Astrocyte of the cerebellum (primary cell): Measurements from ENCODE around the gene SIVA1.

Experiments used
- DNase-seq: peaks from one replicate; pipeline ENCODE4 v3.0.0-alpha.2; 2011; ENCODE audit warnings: low read depth
- H3K4me3 ChIP-seq: 2 replicates; pipeline ENCODE4 v1.5.1; 2011; ENCODE audit warnings: mild to moderate bottlenecking, low read depth, low read length, moderate library complexity
- CTCF ChIP-seq: IDR thresholded peaks from 2 replicates; pipeline ENCODE4 v1.5.1; 2012; ENCODE audit warnings: low read length, low read depth, moderate library complexity, mild to moderate bottlenecking; ENCODE audit errors: missing control alignments
- in situ Hi-C: cut with HindIII; loops from 2 replicates; pipeline ENCODE4 v1.10.0; 2017; ENCODE audit warnings: low sequenced_read_pairs

SIVA1 gene

GRCh38 chr14:104752735-104753527 lies at the start of gene SIVA1:
TSS of gene SIVA1 (plus strand) at chr14:104753147. CDS start at chr14:104753202, 55 bp downstream.
- in situ Hi-C loops = no loop called here
- DNase-seq = peak; percentile 97
- peak within 1 kb of the TSS; percentile 87 for H3K4me3 ChIP-seq
- no peak for TF ChIP-seq CTCF

GRCh38 chr14:104703269-104703668 lies 49.7 kb upstream of the SIVA1 start:
- no peak overlapping the region for H3K4me3 ChIP-seq
- in situ Hi-C loops = no loop called here
- no peak for DNase-seq
- TF ChIP-seq CTCF = no peak

GRCh38 chr14:104704252-104704651 lies 48.7 kb upstream of the SIVA1 start:
- TF ChIP-seq CTCF = no peak
- DNase-seq = no peak
- in situ Hi-C loops = no loop called here
- H3K4me3 ChIP-seq = no peak overlapping the region

- no peak overlapping the region for H3K4me3 ChIP-seq
- in situ Hi-C loops = no loop called here
- TF ChIP-seq CTCF = no peak
These were observed 47.5 kb upstream of the SIVA1 start for GRCh38 chr14:104705340-104706047.

GRCh38 chr14:104706733-104707607 lies 46.0 kb upstream of the SIVA1 start:
- no peak for TF ChIP-seq CTCF
- no peak overlapping the region for H3K4me3 ChIP-seq
- in situ Hi-C loops = no loop called here
- no peak for DNase-seq

More at GRCh38 chr14:104705340-104706047, 47.5 kb upstream of the SIVA1 start:
- no peak for DNase-seq
